ENCODE data around the gene ENO1. TPM values are rescaled to one million over a fixed set of nuclear protein-coding genes. Genes with fewer than 3 reads are reported as not detected.

The ENO1 gene
- total and polyA plus RNA-seq, 4 donors = 270 to 499 (median 380) TPM

- TF ChIP-seq SP1 (IDR thresholded peaks at IDR 0.05) (no peak), HNF4A (conservative IDR thresholded peaks at IDR 0.05) (no peak), ATF3 (IDR thresholded peaks at IDR 0.05) (no peak), FOXA2 (IDR thresholded peaks at IDR 0.05) (no peak), JUND (IDR thresholded peaks at IDR 0.05) (no peak), RXRA (IDR thresholded peaks at IDR 0.05) (no peak), REST (IDR thresholded peaks at IDR 0.05) (no peak), EGR1 (IDR thresholded peaks at IDR 0.05; ENCODE audit: low read depth in 2 of 2) (no peak), YY1 (IDR thresholded peaks at IDR 0.05) (no peak), TAF1 (conservative IDR thresholded peaks at IDR 0.05) (no peak), FOXA1 (IDR thresholded peaks at IDR 0.05) (no peak), CTCF (IDR thresholded peaks at IDR 0.05; ENCODE audit: low read depth, low read length, missing input control) (no peak), RAD21 (IDR thresholded peaks at IDR 0.05) (no peak), HNF4G (IDR thresholded peaks at IDR 0.05) (no peak), ZBTB33 (IDR thresholded peaks at IDR 0.05) (no peak), MAX (IDR thresholded peaks at IDR 0.05) (no peak)
- no peaks in the 10 kb centered on the region for H3K9me3 ChIP-seq (ENCODE audit: control insufficient read depth in 4 of 4, low read length in 3 of 4)
- WGBS = 94% methylated on average over 12 of the region's 12 CpGs
- no peak overlapping the region for H3K27ac ChIP-seq (ENCODE audit: low read depth in 1 of 2, low read length in 2 of 2)
- H3K27me3 ChIP-seq (ENCODE audit: control insufficient read depth in 4 of 4, insufficient read depth in 4 of 4, low read length in 3 of 4) = peaks cover 0 to 2% (median 0%) of the 10 kb centered on the region in 4 donors
- no peak for DNase-seq (ENCODE audit: low spot score)
- no peak overlapping the region for H3K9ac ChIP-seq (ENCODE audit: low read depth in 1 of 2, low read length in 2 of 2)
- H3K36me3 ChIP-seq (ENCODE audit: control insufficient read depth in 4 of 4, insufficient read depth in 3 of 4, low read depth in 1 of 4, low read length in 3 of 4) = no peaks in the 10 kb centered on the region
- H3K4me1 ChIP-seq (ENCODE audit: control insufficient read depth in 4 of 4, insufficient read depth in 4 of 4, low read length in 3 of 4) = no peaks in the 10 kb centered on the region
- H3K4me3 ChIP-seq (ENCODE audit: low read depth in 1 of 3, low read length in 3 of 3) = no peak overlapping the region
These were observed 48.5 kb upstream of the ENO1 start for GRCh38 chr1:8926707-8927694.
